Ovary (tissue), 9 donors: ENCODE results near the gene PIGN. TPM values are rescaled to one million over a fixed set of nuclear protein-coding genes. Genes with fewer than 3 reads are reported as not detected.

ENCODE experiments used
- DNase-seq, 5 donors: peaks; one replicate each; pipeline ENCODE4 v3.0.0-alpha.2; 2019 to 2020
- H3K27ac ChIP-seq, 2 donors: fragments of 200-600 bp; one replicate each; pipeline versions ENCODE4 v1.5.1 to v1.8.0; 2019 to 2022
- H3K27me3 ChIP-seq: fragments of 200-600 bp; one replicate; pipeline ENCODE4 v1.8.0; 2022
- H3K36me3 ChIP-seq: fragments of 200-600 bp; sonication (generic); one replicate; pipeline ENCODE4 v1.5.1; 2019
- H3K4me1 ChIP-seq: one replicate; pipeline ENCODE4 v1.8.1; 2013; ENCODE audit warnings: mild to moderate bottlenecking, moderate library complexity; ENCODE audit not compliant: insufficient read depth
- H3K4me3 ChIP-seq: fragments of 200-600 bp; sonication (generic); one replicate; pipeline ENCODE4 v1.5.1; 2017
- H3K9me3 ChIP-seq, 2 donors: fragments of 200-600 bp in 1 of 2; sonication (generic) in 1 of 2; one replicate each; pipeline versions ENCODE4 v1.5.1 to v1.8.1; 2013 to 2019; ENCODE audit warnings: mild to moderate bottlenecking in 1 of 2, moderate library complexity in 1 of 2
- CTCF ChIP-seq, 3 donors: fragments of 450-650 bp in 2 of 3; fragments of 200-600 bp in 1 of 3; IDR thresholded peaks; one replicate each; pipeline versions ENCODE4 v1.5.1 to v1.8.0; 2016 to 2022; ENCODE audit warnings: antibody characterized with exemption in 3 of 3, mild to moderate bottlenecking in 1 of 3
- EP300 ChIP-seq: sonication (generic); formaldehyde crosslinking; IDR thresholded peaks from one replicate; pipeline ENCODE4 v1.6.1; 2017; ENCODE audit warnings: antibody characterized with exemption
- POLR2A ChIP-seq: fragments of 450-650 bp; IDR thresholded peaks from one replicate; pipeline ENCODE4 v1.6.1; 2017; ENCODE audit warnings: antibody characterized with exemption, mild to moderate bottlenecking, moderate library complexity
- WGBS, 3 donors: extraction: QIAGEN DNeasy Blood & Tissue Kit in 1 of 3; methylation state at CpG; one replicate each; pipeline versions ENCODE4 v1.1.5 to v1.1.7; 2013 to 2017; 5-methylcytosine and 5-hydroxymethylcytosine counted together
- intact Hi-C, 4 donors: fragments of 100-400 bp; cut with DNase I; formaldehyde crosslinking; loops; one replicate each; pipeline versions ENCODE4 v1.11.0 to v1.15.1; 2022 to 2023
- polyA plus RNA-seq, 2 donors: library from polyadenylated mRNA; stranded (reverse); fragments of 200-250 nt in 1 of 2; fragments of 350-450 nt in 1 of 2; fragmentation: Illumina TruSeq in 1 of 2; extraction: RNeasy Lipid Tissue Mini Kit (QIAGEN cat#74804) in 1 of 2; gene quantifications; one replicate each; pipeline ENCODE4 v1.2.3, GENCODE V29; 2013 to 2014
- total RNA-seq, 7 donors: library from RNA; depleted of rRNA in 2 of 7; stranded (reverse); fragments of >200 nt in 2 of 7; fragmentation: NEBNext Ultra II Directional in 3 of 7; extraction: Animal tissue kit (Norgen Biotek cat#: 25700) in 3 of 7; gene quantifications; one replicate each; pipeline versions ENCODE4 v1.1.0 to v1.2.4, GENCODE V29; 2016 to 2023
- donor health status: DM: no; HTN: no; CAD: no; lungs with moderate emphysema.
- donor health status: DM: no; HTN: no; CAD: no.
- donor health status: Bipolar disorder and iron deficiency.
- donor health status: DM: yes; HTN: yes; CAD: no.
- donor health status: DM: no; HTN: no; CAD: no.
- donor health status: DM: yes; HTN: yes; CAD: no.

PIGN gene
- total and polyA plus RNA-seq, 9 donors, result 8.0 to 29.1 (median 25.6) TPM

DNA sequence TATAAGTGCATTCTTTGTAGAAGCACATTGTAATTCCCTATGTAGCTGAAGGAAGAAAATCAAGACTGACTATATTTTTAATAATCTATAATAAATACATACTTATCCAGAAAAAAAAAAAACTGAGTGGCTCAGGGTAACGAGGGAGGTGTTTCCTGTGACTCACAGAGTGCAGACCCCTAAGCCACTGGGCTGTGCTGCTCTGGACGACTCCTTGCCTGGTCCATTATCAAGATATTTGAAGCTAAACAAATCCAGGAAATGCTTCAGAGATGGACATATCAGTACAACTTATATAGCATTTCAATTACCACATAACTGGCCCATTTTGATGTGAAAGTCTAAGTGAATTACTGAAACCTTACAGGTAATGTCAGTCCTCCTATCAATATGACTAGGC lies 80.6 kb downstream of the PIGN start:
- no peak overlapping the region for H3K27ac ChIP-seq
- TF ChIP-seq POLR2A, result no peak
- TF ChIP-seq EP300, result no peak
- no peak for TF ChIP-seq CTCF (IDR thresholded peaks at IDR 0.05)
- intact Hi-C loops, result no loop called here
- DNase-seq, result no peak
- H3K4me1 ChIP-seq, result no peaks in the 10 kb centered on the region
- H3K9me3 ChIP-seq, result no peaks in the 10 kb centered on the region
- WGBS, 3 donors, result 72 to 87% (median 77%) methylated on average over 2 of the region's 2 CpGs
- no peaks in the 10 kb centered on the region for H3K36me3 ChIP-seq
- no peaks in the 10 kb centered on the region for H3K27me3 ChIP-seq
- H3K4me3 ChIP-seq, result no peak overlapping the region

GRCh38 chr18:62105376-62105775 lies 81.5 kb downstream of the PIGN start:
- H3K27me3 ChIP-seq, result no peaks in the 10 kb centered on the region
- H3K27ac ChIP-seq, result no peak overlapping the region
- no peak overlapping the region for H3K4me3 ChIP-seq
- no peaks in the 10 kb centered on the region for H3K36me3 ChIP-seq
- WGBS, 3 donors, result 68 to 82% (median 81%) methylated on average over 3 of the region's 3 CpGs
- intact Hi-C loops, result no loop called here
- H3K9me3 ChIP-seq, result no peaks in the 10 kb centered on the region
- TF ChIP-seq EP300 (no peak), CTCF (IDR thresholded peaks at IDR 0.05) (no peak), POLR2A (no peak)
- DNase-seq, result no peak
- H3K4me1 ChIP-seq, result no peaks in the 10 kb centered on the region

- H3K4me3 ChIP-seq, result no peak overlapping the region
- intact Hi-C loops, result no loop called here
- no peaks in the 10 kb centered on the region for H3K27me3 ChIP-seq
- H3K27ac ChIP-seq, result no peak overlapping the region
- no peak for TF ChIP-seq CTCF (IDR thresholded peaks at IDR 0.05)
- TF ChIP-seq EP300, result no peak
- no peak for TF ChIP-seq POLR2A
- H3K9me3 ChIP-seq, result no peaks in the 10 kb centered on the region
- no peaks in the 10 kb centered on the region for H3K4me1 ChIP-seq
- 97 to 100% (median 97%) methylated on average over 1 of the region's 1 CpG for WGBS, 3 donors
- DNase-seq, result no peak
- H3K36me3 ChIP-seq, result no peaks in the 10 kb centered on the region
These were observed 84.6 kb downstream of the PIGN start for GRCh38 chr18:62102221-62102620.

GRCh38 chr18:62101321-62101721 lies 85.5 kb downstream of the PIGN start:
- Histone ChIP-seq H3K27ac (no peak overlapping the region), H3K27me3 (no peaks in the 10 kb centered on the region), H3K4me1 (no peaks in the 10 kb centered on the region), H3K4me3 (no peak overlapping the region), H3K9me3 (no peaks in the 10 kb centered on the region), H3K36me3 (no peaks in the 10 kb centered on the region)
- 62 to 90% (median 81%) methylated on average over 1 of the region's 1 CpG for WGBS, 3 donors
- DNase-seq, result no peak
- TF ChIP-seq POLR2A, result no peak
- TF ChIP-seq EP300, result no peak
- no peak for TF ChIP-seq CTCF (IDR thresholded peaks at IDR 0.05)
- intact Hi-C loops, result no loop called here

GRCh38 chr18:62098960-62099359 lies 87.9 kb downstream of the PIGN start:
- Histone ChIP-seq H3K36me3 (no peaks in the 10 kb centered on the region), H3K9me3 (no peaks in the 10 kb centered on the region), H3K27me3 (no peaks in the 10 kb centered on the region), H3K4me1 (no peaks in the 10 kb centered on the region), H3K27ac (no peak overlapping the region), H3K4me3 (no peak overlapping the region)
- TF ChIP-seq CTCF (IDR thresholded peaks at IDR 0.05), result no peak
- no peak for TF ChIP-seq EP300
- no peak for TF ChIP-seq POLR2A
- 96 to 99% (median 98%) methylated on average over 4 of the region's 4 CpGs for WGBS, 3 donors
- intact Hi-C loops, result no loop called here
- no peak for DNase-seq
